Activated CD4-positive, alpha-beta T cell treated with anti-CD3 and anti-CD28 coated beads, Interleukin-2, amount 50 U/mL, for 48 hours (primary cell): ENCODE measurements around the gene CEACAM8.
"Not testable (repeated sequence)": the region's sequence is repeated elsewhere in the genome, so short reads cannot be mapped to it uniquely, and the experiment has no call there.

ENCODE experiments used
- DNase-seq, 2 experiments: peaks; one replicate each; pipeline ENCODE4 v3.0.0-alpha.2; 2020

Gene CEACAM8

GRCh38 chr19:42540071-42540553 lies 54.6 kb downstream of the CEACAM8 start:
- DNase-seq = no peak

- DNase-seq = no peak
These were observed 55.6 kb downstream of the CEACAM8 start for GRCh38 chr19:42538841-42539709.

DNA sequence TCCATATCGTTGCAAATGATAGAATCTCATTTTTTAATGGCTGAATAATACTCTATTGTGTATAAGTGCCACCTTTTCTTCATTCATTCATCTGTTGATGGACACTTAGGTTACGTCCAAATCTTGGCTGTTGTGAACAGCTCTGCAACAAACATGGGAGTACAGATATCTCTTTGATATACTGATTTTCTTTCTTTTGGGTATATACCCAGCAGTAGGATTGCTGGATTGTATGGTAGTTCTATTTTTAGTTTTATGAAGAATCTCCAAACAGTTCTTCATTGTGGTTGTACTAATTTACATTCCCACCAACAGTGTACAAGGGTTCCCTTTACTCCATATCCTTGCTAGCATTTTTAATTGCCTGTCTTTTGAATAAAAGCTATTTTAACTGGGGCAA lies 59.4 kb downstream of the CEACAM8 start:
- not testable (repeated sequence) for DNase-seq

DNA sequence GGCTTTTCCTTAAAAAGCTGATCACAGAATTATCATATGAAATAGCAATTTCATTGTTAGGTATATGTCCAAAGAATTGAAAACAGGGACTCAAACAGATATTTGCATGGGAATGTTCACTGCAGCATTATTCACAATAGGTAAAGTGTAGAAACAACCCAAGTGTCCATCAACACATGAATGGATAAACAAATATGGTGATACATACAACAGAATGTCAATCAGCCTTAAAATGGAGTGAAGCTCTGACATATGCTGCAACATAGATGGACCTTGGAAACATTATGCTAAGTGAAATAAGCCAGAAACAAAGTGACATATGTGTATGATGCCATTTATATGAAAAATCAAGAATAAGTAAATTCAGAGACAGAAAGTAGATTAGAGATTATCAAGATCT lies 60.3 kb downstream of the CEACAM8 start:
- no peak for DNase-seq

DNA sequence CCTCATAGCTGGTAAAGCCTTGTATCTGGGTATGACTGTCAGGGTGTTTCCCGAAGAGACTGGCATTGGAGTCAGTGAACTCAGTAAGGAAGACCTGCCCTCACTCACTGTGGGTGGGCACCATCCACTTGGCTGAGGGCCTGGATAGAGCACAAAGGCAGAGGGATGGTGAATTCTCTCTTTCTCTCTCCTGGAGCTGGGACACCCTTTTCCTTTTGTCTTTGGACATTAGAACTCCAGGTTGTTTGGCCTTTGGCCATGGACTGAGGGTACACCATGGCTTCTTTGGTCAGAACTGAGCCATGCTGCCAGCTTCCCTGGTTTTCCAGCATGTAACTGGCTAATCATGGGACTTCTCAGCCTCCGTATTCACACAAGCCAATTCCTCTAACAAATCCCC lies 61.8 kb downstream of the CEACAM8 start:
- DNase-seq = no peak

GRCh38 chr19:42531313-42531712 lies 63.4 kb downstream of the CEACAM8 start:
- DNase-seq = no peak
